NCI-H128 (cell line): Measurements from ENCODE around the gene RBPMS2.
A peak's percentile ranks its signal among the peaks of the same experiment; 100 is the strongest.
"Not testable (repeated sequence)": the region's sequence is repeated elsewhere in the genome, so short reads cannot be mapped to it uniquely, and the experiment has no call there.

Experiments used
- DNase-seq: peaks from one replicate; lab custom pipeline; 2025; ENCODE audit not compliant: unreplicated experiment; lab: John Stamatoyannopoulos, UW

RBPMS2 gene

DNA sequence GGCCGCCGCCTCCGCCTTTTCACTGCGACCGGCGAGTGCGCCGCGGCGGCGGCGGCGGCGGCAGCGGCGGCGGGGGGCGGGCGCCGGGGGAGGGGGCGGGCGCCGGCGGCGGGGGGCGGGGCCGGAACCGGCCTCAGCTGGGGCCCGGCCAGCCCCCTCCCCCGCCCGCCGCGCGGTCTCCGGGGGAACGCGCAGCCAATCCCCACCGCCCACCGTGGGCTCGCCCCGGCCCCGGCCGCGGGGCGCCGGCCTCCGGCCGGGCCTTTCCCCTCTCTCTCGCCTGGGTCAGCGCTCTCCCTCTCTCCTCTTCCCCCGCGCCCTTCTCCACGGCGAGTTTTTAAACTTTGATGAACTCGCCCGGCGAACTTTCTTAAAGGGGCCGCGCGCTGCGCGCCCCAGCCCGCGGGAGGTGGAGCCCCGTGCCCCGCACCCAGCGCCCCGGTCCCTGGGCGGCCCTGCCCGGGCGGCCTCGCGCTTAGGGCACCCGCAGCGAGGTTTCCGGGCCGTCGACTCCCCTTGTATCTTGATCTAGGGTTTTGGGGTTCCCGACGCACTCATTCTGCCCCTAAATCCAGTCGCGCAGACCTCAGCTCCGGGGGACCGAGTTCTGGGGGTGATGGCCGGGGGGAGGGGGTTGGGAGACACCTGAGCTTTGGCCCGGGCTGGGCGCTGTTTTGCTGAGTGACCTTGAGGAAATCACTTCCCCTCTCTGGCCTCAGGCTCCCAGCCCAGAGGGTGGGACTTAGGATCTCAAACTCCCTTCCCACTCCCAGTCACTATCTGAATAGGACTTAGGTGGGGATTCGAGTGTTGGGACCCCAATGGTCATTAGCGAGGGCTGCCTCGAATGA is at the start of gene RBPMS2:
RBPMS2 (minus strand) TSS at position 39 of the 851 bp plus-strand sequence. CDS start 270 bp downstream, outside the sequence.
- no peak for DNase-seq

DNA sequence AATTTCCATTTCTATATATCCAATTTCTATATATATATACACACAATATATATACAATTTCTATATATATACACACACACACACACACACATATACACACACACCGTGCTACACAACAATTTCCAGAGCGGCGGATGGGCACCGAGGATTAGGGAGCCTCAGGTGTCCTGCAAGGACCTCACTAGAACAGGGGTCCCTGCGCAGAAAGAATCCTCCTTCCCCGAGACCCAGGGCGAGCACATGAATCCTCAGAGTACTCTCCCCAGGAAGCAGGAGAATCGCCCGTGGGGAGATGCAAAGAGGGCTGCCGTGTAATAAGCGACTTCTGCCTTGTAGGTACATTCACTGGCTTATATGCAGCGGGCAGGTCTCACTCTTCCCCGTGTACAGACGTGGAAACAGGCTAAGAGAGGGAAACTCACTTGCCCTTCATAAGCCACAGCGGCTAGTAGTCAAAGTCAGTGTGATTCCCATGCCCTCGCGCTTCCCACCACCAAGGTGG is 49.6 kb upstream of the RBPMS2 start:
- DNase-seq = no peak

GRCh38 chr15:64816452-64816851 is 41.1 kb upstream of the RBPMS2 start:
- DNase-seq = no peak

DNA sequence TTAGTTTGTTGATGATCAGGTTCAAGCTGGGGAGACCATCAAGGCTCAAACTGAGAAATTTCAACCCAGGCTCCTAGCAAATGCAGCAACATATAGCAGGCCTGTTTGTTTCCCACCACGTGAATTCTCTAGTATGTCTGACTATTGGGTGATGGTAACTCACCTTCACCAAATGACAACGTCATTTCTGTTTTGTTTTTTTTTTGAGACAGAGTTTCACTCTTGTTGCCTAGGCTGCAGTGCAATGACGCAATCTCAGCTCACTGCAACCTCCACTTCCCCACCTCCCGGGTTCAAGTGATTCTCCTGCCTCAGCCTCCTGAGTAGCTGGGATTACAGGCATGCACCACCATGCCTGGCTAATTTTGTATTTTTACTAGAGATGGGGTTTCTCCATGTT is 39.6 kb upstream of the RBPMS2 start:
- DNase-seq = not testable (repeated sequence)

- not testable (repeated sequence) for DNase-seq
Measured at GRCh38 chr15:64814283-64814682, 38.9 kb upstream of the RBPMS2 start.

DNA sequence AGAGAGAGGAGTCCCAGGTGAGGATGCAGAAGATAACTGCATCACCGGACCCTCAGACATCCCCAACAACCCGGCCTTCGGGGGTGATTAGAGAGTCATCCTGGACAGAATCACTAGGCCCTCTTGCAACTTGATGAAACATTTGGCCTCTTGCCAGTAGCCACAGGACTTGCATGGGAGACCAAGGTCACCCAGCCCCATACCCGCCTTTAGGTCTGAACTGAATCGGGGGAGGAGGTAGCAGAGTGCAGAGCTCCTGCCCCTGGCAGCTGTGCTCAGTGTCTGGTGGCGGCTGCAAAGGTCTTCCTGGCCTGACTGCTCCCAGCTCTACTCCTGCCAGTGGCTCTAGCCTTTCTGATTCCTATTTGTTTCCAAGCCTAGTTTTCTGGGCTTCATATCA is 37.7 kb upstream of the RBPMS2 start:
- DNase-seq = no peak

DNA sequence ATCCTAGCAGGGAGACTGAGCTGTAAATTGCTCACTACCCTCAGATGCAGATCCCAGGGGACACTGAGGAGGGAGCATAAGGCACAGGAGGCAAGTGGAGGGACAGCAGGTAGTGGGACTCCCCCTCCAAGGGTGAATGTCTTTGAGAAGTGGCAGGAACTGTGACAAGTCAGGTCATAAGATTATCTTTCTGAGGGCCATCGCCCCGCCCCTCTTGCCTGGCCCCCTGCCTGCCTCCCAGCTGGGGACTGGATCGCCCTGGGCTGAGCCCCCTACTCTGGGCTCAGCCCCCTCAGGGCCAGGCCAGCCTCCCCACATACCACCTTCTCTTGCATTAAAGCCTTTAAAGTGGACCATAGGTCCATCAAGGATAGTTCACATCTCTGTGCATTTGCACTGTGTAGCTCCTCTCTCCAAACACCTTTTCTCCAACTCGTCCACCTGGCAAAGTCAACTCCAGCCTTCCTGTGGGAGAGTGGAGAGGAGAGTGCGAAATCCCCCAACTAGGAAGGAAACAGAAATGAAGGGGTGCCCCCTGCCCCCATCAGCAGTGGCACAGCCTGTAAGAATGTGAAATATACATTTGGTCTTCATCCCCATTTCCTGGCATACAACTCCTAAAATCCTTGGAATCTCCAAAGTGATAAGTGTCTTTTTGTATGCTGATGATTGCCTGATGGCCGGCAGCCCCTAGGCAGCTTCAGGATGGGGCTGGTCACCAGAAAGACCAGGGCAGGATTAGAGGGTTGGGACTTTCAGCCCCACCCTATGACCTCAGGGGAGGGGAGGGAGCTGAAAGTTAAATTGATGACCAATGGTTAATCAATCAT is 35.3 kb upstream of the RBPMS2 start:
- DNase-seq = no peak

DNA sequence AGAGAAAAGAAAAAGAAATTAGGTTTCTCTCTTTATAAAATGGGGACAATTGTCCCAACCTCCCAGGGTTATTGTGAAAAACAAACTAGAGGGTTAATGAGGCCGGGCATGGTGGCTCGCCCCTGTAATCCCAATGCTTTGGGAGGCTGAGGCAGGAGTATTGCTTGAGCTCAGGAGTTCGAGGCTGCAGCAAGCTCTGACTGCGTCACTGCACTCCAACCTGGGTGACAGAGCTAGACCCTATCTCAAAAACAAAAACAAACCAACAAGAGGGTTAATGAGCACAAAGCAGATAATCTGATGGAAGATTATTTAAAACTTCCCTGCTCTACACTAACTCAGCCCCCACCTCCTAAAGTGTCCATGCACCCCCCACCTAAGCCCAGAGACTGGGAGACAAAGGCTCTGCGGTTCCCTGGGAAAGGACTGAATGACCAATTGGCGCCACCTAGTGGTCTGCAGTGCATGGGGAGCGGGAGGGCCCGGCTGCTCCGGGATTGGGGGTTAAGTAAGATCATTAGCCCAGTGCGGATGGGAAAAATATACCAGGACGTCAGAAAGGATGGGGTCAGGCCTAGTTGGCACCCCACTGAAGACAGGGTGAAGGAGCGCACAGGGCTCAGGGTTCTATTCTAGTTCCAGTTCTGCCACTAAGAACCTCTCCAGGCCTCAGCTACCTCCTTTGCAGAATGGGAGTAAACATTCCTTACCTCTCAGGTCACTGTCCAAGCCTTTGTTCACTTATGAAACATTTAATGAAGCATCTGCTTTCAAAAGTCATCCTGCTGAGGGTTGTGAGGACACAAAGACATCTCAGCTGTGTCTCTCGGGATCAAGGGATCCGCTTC is 34.5 kb upstream of the RBPMS2 start:
- peak; percentile 16 for DNase-seq

DNA sequence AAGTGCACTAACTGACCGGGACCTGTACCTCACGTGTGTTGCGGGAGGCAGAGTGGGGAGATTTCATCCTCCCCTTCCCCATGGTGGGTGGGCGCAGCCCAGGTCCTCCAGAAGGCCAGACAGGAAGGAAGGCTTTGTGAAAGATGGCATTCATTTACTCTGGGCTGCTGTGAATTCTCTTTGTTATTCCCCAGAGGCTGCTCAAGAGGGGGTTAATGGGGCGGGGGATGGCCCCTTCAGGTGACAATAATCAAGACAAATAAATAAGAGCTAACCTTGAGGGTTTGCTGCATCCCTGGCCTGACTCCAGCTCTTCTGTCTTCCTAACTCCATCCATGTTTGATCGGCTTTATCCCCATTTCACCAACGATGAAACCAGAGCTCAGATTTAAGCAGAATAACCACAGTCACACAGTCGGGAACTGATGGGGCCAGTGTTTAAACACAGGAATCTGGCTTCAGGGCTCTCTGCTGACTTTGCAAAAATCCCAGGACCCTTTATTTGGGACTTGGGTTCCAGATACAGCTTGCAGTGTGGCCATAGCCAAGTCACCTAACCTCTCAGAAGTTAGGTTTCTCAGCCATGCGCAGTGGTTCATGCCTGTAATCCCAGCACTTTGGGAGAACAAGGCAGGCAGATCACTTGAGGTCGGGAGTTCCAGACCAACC is 33.5 kb upstream of the RBPMS2 start:
- no peak for DNase-seq

DNA sequence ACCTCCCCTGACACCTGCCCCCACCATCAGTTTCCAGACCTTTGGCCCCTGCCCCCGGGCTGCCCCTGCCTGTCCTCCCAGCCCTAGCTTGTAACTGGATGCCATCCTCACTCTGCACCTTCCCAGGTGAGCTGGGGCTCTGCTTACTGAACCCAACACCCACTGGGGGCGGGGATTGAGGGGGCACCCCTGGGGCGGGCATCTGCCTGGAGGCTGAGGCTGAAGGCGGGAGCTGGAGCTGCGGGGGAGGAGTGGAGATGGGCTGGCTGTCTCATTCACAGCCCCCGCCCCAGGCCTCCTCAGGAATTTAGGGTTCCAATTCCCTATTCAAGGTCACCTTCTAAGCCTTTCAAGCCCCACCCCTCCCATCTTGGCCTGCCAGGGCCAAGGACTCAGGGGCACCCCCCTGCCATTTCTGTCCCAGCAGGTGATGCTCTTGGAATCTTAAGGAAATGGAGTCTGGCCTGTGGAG is 32.4 kb upstream of the RBPMS2 start:
- DNase-seq = no peak

DNA sequence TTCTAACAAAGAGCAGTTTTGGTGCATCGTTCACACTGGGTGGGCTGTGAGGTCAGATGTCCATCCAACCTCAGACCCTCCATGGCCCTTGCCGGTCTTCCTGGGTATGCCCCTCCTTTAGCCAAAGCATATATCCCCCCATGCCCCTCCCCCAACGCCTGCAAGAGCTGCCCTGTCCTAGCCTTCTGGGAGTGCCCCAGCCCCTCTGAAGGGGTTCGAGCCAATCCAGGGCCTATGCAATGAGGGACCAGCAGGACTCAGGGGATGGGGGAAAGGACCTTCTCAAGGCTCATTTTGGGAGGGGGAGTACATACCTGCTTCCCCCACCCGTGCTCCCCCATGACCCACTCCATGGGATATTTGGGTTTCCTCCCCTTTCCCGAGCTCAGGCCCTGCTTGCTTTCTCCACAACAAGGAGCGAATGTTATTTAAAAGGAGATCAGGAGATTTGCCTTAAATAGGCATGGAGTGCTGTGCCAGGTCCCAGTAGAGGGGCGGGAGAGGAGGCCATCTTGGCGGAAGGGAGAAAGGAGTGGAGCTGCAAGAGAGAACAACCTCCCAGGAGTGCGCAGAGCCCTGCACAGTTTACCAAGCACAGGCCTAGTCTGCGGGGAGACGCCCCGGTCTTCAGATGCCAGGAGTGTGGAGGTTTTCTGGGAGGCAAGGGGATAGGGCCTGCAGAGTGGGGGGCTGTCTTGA is 31.8 kb upstream of the RBPMS2 start:
- DNase-seq = no peak

DNA sequence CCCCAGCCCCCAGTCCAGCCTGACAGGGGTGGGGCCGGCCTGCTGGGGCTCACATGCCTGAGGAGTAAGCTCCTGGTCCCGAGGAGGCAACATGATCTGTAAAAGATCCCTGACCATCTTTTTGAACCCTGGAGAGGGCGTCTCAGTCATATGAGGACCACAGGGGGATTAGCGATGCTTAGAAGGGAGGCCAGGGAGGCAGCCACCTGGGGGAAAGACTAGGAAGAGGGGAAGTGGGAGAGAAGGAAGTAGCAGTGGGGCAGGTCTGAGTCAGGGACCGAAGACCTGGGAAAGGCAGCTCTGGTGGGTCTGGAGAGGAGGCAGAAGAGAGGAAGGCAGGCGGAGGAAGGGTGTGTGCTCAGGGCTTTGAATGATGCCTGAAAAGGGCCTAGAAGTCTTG is 31.1 kb upstream of the RBPMS2 start:
- no peak for DNase-seq

GRCh38 chr15:64804619-64805018 is 29.2 kb upstream of the RBPMS2 start:
- no peak for DNase-seq

DNA sequence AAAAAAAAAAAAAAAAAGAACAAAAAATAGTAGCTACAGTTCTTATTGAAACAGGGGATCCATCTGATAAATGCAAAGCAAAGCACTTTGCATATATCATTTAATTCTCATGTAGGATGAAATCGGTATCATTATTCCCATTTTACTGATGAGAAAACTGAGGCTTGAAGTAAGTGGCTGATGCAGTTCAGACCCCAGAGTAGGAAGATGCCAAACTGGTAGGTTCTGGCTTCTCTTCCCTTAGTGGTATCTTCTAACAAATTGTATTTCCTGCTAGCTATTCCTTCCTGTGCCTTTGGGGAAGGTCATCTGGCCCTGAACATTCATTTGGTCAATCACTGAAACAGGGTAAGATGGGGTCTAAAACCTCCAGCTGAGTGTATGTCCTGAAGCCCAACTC is 28.1 kb upstream of the RBPMS2 start:
- no peak for DNase-seq

- DNase-seq = no peak
Measured at GRCh38 chr15:64800476-64800875, 25.1 kb upstream of the RBPMS2 start.

- DNase-seq = not testable (repeated sequence)
Measured at GRCh38 chr15:64798905-64799304, 23.5 kb upstream of the RBPMS2 start.

DNA sequence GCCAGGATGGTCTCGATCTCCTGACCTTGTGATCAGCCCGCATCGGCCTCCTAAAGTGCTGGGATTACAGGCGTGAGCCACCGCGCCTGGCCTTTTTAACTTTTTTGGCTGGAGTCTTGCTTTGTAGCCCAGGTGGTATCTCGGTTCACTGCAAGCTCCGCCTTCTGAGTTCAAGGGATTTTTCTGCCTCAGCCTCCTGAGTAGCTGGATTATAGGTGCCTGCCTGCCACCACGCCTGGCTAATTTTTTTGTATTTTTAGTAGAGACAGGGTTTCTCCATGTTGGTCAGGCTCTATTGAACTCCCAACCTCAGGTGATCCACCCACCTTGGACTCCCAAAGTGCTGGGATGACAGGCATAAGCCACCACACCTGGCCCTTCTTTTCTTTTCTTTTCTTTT is 20.5 kb upstream of the RBPMS2 start:
- not testable (repeated sequence) for DNase-seq

DNA sequence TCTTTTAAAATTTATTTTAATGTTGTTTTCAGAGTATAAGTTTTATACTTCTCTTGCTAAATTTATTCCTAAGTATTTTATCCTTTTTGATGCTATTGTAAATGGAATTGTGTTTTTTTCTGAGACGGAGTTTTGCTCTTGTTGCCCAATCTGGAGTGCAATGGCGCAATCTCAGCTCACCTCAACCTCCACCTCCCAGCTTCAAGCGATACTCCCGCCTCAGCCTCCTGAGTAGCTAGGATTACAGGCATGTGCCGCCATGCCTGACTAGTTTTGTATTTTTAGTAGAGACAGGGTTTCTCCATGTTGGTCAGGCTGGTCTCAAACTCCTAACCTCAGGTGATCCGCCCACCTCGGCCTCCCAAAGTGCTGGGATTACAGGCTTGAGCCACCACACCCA is 19.9 kb upstream of the RBPMS2 start:
- DNase-seq = not testable (repeated sequence)

- DNase-seq = no peak
Measured at GRCh38 chr15:64792282-64792681, 16.9 kb upstream of the RBPMS2 start.

- no peak for DNase-seq
Measured at GRCh38 chr15:64791401-64791800, 16.0 kb upstream of the RBPMS2 start.
